Stimulated activated CD8-positive, alpha-beta memory T cell treated with anti-CD3 and anti-CD28 coated beads, Interleukin-15, amount 100 ng/mL, for 24 hours (primary cell): ENCODE data around the gene VPS37B.
A peak's percentile ranks its signal among the peaks of the same experiment; 100 is the strongest.

Experiments used
- DNase-seq: peaks from one replicate; pipeline ENCODE4 v3.0.0-alpha.2; 2020; ENCODE audit warnings: low read depth

VPS37B gene

DNA sequence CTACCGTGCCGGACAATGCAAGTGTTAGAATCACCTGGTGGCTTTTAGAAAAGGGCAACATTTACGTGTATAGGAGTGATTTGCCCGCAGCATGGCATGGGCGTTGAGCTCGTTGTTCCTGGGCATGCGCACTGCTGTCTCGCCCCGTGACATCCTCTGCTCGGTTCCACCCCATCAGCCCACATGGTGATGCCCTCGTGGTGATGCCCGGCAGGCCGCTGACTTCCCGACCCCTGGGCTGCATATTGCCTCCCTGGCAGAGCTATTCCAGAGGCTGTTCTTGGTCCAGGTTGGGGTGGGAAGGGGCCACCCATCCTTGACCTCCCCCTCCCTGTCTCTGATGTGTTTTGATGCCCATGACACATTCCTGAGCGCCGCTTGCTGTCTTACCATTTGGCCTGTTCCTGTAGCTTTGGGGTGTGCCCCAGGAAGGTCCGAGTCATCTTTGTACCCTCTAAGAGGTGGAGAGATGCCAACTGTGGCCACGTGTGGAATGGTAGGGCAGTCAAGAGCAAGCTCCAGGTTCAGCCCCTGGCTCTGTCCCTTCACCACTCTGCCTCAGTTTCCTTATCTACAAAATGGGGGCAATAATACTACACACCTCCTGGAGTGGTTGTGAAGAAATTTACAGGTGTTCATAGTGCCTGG, 55.9 kb downstream of the VPS37B start:
- DNase-seq: no peak

DNA sequence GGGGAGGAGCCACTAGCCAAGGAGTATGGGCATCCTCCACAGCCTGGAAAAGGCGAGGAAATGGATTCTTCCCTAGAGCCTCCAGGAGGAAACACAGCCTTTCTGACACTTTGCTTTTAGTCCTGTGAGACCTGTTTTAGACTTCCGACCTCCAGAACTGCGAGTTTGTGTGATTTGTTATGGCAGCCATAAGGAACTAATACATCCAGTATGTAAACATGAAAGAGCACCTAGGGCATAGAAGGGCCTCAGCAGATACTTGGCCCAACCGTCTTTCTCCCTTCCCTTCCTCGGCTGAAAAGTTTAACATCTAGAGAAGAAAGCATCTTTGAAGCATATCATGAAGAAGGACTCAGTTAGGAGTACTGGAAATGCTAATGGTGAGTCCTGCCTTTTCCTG, 57.1 kb downstream of the VPS37B start:
- no peak for DNase-seq

DNA sequence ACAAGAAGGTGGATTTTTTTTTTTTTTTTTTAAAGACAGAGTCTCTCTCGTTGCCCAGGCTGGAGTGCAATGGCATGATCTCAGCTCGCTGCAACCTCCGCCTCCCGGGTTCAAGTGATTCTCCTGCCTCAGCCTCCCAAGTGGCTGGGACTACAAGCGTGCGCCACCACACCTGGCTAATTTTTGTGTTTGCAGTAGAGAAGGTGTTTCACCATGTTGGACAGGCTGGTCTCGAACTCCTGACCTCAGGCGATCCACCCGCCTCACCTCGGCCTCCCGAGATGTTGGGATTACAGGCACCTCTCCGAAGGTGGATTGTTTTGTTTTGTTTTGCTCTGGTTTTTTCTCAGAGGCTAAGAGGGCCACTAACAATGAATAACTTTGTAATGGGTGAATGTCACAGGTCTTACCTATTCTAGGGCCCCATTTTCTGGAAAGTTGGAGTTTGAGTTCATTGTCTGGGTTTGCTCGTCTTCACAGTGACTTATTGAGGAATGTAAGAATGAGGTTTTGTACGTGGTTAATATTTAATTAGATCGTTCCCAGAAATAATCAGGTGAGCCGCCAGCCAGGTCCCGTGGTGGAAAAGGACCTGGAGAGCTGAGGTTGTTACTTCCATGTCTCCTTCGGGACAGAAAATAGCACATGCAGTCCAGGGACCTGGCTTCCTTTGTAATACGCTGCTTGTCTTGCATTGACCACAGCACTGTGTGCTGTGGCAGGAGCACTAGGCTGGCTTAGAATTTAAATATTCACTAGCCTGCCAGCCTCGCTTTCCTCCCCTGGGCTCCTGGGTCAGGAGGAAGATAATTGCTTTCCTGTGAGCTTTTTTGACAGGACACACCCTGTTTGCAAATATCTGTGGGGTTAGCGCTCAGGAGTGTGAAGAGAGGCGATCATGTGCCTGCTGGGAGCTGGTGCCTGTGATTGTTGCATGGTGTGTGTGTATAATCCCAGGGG, 58.3 kb downstream of the VPS37B start:
- no peak for DNase-seq

- DNase-seq: no peak
Measured at GRCh38 chr12:122836027-122836921, 59.6 kb downstream of the VPS37B start.

DNA sequence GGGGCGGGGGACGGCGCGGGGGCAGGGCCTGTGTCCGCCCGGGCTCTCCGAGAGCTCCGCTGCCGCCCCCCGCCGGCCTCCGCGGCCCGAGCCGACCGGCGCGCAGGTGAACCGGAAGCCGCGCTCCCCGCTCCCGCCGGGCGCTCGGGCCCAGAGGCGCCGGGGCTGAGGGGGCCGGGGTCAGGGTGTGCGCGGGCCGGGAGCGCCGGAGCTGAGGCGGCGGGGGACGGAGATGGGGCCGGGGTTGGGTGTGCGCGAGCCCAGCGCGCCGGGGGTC, 60.2 kb downstream of the VPS37B start:
- no peak for DNase-seq

- DNase-seq: peak; percentile 35
Measured at GRCh38 chr12:122834921-122835749, 60.8 kb downstream of the VPS37B start, which contains the start of gene HIP1R. TSS of gene HIP1R (plus strand) at chr12:122835457. CDS start at chr12:122835551, 94 bp downstream.

- no peak for DNase-seq
Measured at GRCh38 chr12:122834104-122834920, 61.6 kb downstream of the VPS37B start.

DNA sequence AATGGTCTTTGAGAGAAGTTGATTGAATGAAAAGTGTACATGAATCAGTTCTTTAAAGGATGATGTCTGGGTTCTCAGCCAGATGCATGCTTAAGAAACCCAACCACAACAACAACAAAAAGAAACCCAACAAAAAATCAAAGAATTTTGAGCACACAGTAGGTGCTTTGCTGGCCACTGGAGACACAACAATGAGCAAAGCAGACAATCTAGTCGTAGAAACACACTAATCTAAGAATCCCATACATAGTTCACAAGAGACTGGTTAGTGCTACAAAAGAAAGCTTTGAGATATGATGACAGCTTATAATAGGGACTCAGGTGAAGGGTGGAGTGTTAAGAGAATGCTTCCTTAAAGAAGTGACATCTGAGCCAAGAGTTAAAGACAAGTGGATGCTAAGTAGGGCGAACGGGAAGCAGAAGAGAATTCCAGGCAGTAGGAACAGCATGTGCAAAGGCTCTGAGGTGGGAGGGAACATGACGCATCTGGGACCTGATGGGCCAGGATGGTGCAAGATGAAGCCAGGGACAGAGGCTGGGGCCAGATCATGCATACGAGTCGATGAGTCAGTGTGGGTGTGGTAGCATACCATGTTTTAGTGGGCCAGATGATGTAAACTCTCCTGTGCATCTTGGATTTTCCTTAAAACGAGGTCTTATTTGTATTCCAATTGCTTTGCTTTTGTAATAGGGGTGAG, 65.3 kb downstream of the VPS37B start:
- no peak for DNase-seq

DNA sequence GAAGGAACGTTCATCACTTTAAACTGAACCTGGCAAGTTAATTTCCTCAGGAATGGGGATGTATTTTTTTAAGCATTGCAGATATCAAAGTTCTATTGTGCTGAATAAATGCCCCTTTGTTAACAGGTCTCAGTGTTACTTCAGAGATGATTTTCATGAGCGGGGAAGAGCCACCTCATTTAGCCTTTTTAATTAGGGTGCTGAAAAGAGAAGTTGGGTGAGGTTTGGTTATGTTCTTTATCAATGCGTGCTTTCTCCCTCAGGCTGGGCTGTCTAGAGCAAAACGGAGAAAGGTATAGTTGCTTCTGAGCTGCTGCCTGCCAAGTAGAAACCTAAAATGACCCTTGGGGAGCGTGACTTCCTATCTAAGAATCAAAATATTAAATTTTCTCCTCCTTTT, 68.7 kb downstream of the VPS37B start:
- DNase-seq: no peak

DNA sequence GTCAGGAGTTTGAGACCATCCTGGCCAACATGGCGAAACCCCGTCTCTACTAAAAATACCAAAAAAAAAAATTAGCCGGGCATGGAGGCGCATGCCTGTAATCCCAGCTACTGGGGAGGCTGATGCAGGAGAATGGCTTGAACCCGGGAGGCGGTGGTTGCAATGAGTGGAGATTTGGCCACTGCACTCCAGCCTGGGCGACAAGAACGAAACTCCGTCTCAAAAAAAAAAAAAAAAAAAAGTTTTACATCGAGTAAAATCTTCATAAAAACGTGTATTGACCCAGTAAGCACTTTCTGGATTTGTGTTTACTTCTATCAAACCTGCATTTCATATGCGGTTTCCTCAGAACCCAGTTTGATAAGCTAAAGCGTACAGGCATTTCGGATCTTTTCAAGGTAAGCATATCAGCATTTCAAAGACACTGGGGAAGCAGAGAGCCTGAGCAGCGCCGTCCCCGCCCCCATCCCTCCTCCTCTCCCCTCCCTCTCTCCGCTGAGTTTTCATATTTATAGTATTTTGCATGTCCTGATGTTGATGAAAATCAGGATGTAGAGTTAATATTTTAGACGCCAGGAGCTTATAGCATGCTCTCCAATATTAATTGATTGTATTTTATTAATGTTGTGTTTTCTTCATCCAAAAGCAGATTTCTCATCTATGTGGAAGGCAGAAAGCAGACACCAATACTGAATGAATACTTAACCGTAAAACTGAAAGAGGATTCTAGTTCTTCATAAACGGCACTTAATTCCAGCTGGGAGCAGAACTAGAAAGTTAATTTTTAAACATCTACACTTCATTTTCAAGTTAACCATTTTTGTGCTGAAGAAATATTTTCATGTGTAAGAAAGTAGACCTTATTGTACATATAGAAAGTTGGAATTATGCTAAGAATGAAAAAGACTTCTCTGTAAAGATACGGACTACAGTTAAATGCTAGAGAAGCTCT, 69.9 kb downstream of the VPS37B start:
- DNase-seq: no peak

- DNase-seq: no peak
Measured at GRCh38 chr12:122823429-122823828, 72.5 kb downstream of the VPS37B start.

- DNase-seq: no peak
Measured at GRCh38 chr12:122820838-122821271, 75.1 kb downstream of the VPS37B start.

DNA sequence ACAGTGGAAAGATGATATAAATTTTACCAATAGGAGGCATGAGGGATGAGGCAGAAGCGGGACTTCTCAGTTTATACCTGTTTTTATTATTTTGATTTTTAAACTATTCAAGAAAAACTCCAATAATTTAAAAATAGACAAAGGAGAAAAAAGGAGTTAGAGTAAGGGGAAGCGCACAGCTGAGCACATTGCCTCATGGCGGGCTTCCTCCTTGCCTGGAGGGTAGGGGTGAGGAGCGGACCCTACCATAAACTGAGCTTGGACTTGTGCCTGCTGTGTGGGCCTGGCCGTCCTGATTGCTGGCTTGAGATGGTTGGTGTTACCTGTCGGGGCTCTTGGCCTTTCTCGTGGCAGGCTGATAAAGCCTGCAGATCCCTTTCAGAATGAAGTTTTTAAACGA, 75.8 kb downstream of the VPS37B start:
- no peak for DNase-seq

DNA sequence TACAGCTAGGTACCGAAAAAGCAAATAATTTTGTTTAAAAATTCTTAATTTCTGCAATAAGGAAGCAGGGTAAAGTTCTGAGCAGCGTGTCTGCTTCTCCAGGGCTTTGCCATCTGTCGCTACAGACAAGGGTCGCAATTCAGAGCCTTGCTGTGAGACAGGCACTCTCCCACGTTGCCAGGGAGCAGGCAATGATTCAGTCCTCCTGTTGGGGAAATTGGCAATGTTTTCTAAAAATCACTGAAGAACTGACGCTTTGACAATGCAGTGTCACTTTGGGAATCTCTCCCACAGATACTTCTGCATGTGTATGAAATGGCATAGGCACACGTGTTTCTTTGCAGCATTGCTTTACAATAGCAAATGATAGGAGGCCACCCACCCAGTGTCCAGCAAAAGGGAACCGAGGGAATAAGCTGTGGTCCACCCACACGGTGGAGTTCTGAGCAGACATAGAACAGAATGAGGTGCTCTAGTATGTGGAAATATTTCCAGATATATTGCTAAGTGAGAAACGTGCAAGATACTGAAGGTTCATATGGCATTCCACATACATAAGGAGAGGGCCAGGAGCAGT, 76.6 kb downstream of the VPS37B start:
- no peak for DNase-seq
